Cerebellar cortex (tissue), 1 donor: ENCODE data around the gene GRAP.

ENCODE experiments used
- DNase-seq: peaks from one replicate; pipeline ENCODE4 v3.0.0-alpha.2; 2015; ENCODE audit warnings: low spot score

Gene GRAP

DNA sequence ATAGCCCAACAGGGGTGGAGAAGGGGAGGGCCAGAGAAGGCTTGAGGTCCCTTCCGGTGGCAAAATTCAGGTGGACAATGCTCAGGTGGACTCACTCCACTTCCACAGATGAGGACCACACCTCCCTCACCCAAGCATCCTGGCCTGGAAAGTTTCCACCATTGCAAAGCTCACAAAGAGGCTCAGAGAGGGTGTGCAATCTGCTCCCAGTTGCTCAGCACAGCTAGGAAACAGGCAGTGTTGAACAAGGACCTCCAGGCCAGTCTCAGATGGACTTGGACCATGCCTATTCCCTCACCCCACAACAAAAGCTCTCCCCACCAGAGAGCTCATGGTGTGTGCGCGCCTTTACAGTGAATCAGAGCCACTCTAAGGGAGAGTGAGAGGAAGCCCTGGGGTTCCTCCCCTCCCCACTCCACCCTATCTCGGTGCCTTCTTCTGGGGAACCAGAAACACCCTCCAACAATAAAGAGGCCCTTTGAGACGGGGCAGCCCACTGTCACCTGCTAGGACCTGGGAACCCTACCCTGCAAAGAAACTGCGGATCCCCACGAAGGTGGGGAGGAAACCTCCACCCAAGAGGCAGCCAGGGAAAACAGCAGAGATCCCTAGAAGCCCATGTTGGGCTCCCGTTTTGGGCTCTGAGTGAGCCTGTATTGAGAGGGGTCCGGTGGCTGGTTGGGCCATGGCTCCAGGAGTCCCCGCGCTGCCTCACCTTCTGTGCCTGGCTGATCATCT, 43.8 kb downstream of the GRAP start:
- DNase-seq, result no peak

DNA sequence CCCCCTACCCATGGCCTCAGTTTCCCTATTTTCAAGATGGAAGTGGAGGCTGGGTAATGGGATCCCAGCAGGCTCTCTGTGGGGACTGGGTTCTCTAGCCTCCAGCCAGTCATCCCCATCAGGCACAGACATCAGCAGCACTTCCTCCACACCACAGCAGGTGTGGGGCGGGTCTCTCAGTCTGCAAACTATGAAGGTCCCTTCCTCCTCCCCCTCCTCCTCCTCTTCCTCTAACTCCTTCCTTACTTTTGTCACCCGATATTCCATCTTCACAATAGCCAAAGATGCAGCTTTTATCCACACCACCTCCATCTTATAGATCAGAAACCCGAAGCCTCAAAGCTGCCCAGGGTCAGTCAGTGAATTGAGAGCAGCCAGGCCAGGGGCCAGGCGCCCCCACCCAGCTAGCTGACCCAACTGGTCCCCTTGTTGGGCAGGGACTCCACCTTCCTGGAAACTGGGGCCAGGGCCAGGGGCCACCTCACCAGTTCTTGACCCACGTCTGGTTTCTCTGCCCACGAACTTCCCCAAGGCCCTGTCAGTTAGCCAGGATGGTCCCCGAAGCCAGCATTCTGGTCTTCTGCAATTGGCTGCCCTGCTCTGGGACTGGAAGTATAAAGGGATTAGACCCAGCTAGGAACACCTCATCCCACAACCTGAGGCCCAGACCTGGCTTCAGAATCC, 44.7 kb downstream of the GRAP start:
- no peak for DNase-seq

DNA sequence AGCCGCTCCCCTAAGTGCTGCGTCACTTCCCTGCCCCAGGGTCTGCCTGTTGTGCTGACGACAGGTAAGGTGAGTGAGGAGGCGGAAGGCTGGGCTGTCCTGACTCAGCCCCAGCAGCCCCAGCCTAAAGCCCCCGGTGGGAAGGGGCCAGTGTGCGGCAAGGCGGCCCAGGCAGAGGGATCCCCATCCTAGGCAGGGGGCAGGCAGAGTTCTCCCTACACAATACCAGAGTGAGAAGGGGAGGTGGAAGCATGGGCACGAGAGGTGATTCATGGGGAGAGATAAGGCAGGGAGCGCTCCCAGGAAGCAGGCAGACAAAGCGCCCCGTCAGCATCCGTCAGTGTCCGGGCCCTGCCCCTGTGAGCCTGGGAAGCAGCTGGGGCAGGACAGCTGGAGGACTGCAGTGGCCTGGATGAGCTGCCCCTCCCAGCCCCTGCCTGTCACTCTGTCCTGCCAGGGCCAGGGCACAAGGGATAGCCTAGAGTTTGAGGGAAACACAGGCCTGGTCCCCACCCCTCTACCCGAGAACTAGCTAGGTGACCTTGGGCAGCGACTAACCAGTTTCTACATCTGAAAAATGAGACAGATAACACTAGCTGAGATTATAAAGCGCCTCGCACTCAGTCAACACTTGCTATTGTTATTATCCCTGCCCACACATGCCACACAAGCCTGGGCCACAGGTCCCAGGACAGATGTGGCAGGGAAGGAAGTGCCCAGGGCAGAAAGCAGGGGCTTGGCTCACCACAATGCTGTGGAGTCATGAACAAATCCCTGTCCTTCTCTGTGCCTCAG, 46.0 kb downstream of the GRAP start:
- no peak for DNase-seq

DNA sequence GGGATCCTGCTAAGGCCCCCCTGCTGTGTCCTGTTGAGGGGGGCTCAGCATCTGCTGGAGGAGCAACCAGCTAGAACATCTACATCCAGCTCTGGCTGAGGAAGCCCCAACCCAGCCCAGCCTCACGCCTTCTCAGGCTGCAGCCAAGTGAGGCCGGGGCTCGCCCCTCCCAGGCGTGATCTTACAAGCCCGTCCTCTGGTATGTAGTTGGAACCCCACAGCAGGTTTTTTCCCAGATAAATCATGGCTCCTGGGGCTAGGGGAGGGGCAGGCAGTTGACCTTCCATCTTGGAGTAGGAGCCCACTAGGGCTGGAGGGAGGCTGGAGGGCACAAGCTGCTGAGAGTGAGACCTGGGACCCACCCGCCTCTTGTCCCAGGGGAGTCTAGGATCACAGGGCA, 46.8 kb downstream of the GRAP start:
- no peak for DNase-seq

DNA sequence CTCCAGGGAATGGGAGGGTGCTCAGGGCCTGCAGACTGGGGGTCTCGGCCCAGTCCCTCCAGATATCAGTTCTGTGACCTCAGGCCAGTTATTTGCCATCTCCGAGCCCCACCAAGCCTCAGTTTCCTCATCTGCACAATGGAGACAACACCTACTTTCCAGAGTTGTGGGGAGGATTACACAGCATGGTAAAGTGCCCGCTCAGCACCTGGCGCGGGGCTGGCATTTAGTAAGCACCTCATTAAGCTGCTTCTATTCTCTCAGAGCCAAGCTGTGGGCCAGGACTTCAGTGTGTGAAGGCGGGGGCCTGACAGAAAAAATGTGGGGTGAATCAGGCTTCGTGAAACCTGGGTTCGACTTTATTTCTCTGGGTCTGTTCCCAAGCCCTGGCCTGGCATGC, 47.4 kb downstream of the GRAP start:
- DNase-seq, result no peak

DNA sequence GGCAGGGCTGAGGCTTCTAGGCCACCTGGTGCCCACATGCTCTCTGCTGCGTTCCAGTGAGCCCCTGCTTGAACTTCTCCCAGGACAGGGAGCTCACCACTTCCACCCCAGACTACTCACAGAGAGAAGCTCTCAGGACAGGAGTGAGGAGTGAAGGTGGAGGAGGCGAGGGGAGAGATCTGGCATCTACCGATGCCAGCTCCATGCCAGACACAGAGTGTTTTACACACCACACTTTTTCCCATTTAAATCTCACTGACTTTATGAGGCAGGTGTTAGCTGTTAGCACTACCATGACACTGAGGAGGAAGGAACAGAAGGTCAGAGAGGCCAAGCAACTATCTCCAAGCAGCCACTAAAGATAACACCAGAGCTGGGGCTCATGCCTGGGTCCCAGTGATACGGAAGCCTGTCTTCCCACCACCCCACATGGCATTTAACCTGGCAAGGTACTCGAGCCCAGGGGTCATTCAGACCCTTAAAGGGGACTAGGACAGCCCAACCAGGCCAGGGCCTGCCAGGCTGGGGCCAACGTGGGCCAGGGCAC, 49.0 kb downstream of the GRAP start:
- no peak for DNase-seq

DNA sequence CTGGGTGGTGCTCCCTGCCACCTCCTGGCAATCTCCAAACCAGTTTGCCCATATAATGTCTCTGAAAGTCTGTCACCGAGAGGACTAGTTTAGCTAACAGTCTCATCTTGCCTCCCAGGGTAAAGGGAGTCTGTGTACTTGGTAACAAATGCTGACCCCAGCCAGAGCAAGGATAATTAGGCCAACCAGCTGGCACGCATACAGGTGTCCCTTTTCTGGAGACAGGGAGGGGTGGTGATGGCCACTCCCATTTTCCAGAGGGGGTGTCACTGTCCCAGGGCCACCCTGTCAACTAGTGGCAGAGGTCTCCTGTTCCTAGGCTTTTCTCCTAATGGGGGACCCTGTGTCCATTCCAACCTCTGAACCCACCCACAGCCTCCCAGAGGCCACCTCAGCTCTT, 50.3 kb downstream of the GRAP start:
- DNase-seq, result no peak

DNA sequence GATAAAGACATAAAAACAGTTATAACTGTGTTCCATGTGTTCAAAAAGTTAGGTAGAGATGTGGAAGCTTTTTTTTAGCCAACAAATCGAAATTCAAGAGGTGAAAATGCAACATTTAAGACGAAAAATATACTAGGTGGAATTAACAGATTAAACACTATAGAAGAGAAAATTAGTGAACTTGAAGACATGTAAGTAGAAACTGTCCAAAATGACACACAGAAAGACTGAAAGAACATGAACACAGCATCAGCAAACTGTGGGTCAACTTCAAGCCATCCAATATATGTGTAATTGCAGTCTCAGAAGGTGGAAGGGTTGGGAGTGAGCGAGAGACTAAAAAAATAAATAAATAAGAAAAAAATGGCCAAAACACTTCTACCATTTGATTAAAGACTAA, 51.5 kb downstream of the GRAP start:
- DNase-seq, result no peak

DNA sequence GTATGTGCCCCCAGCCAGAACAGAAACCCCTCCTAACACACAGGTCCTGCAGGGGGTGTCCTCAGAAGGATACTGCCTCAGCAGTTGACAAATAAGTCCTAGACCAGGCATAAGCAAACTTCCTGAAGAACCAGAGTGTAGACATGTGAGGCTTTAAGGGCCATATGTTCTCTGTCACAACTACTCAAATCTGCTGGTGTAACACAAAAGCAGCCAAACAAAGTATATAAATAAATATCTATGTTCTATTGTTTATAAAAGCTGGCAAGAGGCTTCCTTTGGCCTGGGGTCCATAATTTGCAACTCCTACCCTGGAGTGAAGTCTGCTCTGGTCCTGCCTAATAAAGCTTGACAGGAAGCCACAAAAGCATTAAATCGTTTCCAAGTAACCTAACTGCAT, 52.1 kb downstream of the GRAP start:
- DNase-seq, result no peak

DNA sequence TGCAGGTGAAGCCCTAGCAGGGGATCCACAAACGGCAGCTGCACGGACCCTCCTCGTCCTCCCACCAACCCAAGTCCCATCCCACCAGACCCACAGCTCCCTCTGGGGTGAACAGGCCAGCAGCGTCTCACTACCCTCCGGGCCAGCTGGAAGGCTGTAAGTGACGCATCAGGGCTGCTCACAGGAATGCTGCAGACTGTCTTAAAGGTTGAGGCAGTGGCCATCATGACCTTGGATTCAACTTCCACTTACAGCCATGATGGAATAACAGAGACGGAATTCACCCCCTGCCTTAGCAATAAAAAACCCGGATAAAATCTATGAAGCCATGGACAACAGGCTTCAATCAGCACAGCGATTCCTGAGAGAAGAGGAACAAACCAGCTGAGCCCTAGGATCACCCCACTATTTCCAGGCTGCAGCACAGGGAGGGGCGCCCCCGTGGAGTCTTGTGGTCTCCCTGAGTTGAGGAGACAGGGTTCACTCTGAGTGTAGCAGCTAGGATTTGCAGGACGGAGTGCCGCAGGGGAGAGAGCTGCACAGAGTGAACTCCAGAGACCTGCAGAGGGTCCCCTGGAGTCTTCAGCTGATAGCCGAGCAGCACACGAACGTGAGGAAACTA, 52.7 kb downstream of the GRAP start:
- no peak for DNase-seq

DNA sequence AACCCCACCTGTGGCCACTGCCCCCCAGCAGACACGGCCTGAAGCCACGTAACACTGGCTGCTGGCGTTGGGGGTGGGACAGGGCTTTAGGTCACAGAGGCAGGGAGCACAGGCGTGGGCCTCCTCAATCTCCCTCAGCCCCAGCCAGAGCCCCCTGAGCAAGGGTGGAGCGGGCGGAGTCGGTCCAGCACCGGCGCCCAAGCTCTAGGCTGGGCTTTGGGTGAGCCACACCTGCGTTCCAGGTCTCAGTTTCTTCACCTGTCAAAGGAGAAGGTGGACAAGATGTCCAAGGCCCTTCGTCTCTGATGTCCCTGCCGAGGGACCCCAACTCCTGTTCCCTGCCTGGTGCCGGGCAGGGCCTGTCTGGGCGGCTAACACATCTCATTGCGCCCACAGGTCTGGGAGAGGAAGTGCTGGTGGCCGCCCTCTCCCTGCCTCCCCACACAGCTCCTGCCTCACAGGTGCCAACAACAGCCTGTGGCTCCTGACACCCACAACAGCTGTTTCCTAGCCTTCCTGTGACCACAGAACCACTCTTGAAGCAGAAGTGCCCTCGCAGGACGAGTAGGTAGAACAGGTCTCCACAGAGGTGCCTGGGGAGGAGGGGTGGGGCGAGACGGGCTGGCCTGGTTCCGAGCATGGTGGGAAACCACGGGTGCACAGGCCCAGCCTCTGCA, 54.2 kb downstream of the GRAP start:
- no peak for DNase-seq

DNA sequence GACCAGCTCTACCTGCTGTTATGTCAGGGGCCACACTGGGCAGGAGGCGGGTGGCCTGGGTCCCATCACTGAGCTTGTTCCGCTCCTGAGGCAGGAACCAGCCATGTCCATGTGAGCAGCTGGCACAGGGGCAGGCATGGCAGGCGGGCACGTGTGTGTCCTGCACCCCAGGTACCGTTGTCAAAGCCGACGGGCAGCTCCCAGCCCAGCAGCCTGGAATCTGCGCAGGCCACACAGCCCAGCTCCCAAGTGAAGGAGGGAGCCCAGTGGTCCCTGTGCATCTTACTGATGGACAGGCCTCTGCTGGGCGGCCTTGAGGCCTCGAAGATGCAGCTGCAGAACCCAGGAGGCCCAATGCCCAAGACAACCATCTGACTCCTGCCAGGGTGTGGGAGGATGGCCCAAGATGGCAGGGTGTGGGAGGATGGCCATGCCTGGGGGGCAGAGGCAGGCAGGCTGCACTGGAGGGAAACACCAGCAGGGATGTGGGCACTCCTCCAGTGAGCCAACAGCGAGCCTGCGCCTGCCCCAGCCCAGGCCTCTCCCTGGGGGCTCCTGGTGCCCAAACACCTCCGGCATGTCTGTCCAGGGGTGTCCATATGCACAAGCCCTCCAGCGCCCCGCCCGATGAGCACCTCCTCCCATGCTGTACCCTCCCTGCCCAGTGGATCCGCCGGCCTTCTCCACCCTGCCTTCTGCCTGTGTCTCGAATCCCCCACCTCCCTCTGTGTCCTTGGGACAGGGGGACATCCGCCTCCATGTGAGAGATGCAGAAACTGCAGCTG, 55.0 kb downstream of the GRAP start:
- no peak for DNase-seq

DNA sequence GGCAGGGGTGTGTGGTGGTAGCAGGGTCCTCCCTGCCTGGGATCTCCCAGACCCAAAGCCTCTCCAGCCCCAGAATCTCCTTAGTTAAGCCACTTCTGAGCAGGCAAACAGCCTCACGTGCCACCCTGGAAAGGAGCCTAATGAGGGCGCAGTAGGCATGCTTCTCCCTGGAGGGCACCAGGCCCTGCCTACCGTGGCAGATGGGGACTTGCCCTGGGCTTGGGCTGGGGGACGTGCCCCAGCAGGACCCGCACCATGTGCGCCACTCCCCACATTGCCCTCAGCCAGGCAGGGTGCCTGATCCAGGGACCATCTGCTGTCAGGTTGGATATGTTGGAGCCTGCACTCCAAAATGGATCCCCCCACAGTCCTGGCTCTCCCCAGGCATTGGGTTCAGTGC, 56.4 kb downstream of the GRAP start:
- no peak for DNase-seq

DNA sequence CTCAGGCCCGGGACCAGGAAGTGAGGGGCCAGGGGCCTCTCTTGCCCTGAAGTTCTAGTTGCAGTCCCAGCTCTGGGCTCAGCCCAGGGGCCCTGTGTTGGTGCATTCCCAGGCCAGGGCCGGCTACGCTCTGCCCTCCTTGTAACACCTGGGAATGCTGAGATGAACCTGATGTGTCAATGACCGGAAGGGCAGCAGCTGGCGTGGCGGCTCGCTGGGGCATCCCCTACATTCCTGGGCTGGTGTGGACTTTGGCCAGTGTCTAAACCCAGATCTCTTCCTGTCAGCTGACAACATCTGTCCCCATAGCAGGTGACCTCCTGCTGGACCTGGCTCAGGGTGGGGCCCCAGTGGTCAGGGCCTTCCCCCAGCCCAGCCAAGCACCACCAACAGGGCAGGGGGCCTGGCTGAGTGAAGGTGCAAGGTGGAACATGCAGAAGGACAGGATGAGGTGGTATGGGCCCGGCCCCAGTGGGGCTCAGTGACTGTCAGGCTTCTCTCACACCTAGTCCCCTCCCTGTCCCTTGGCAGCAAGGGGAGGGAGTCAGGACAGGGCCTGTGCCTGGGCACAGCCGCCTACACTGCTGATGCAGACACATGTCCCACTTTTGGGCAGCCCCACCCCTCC, 58.1 kb downstream of the GRAP start:
- no peak for DNase-seq

DNA sequence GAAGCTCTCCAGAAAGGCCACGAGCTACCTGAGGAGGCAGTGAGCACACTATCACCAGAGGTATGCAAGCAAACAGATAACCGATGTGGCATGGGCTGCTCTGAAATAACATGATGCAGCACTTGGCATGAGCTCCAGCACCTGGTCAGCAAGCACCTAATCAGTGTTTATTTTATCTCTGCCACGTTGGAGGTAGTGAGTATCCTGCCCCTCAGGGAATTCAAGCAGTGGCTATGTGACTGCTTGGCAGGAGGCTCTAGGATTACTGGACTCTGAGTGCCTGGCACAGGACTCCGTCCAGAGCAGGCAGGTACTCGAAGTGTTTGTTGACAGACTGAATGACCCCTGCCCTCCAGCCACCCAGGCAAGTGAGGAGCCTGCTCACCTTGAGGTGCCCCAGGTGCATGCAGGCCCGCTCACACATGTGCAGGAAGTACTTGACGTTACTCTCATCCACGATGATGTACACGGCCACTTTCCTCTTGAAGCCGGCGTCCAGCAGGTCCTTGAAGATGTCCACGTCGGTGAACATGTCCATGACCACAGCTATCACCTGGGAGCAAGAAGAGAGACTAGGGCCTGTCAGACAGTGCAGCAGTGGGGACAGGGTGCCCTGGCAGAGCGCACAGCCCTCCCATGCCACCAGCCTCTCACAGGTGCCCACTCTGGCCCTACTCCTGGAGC, 58.8 kb downstream of the GRAP start:
- DNase-seq, result no peak

DNA sequence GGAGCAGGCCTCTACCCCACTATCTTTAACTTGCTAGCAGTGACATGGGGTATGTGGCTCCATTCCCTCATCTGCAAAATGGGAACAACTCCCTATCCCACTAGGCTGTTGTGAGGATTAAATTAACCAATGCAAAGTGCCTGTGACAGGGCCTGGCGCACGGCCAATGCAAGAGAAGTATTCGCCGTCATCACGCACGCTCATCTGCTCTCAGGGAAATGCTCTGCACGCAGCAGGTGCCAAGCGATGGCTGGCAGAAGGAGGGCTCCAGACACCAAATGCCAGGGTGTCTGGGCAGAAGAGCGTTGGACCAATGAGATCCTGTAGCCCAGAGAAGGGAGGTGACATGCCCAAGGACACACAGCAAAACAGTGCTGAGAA, 59.5 kb downstream of the GRAP start:
- no peak for DNase-seq

DNA sequence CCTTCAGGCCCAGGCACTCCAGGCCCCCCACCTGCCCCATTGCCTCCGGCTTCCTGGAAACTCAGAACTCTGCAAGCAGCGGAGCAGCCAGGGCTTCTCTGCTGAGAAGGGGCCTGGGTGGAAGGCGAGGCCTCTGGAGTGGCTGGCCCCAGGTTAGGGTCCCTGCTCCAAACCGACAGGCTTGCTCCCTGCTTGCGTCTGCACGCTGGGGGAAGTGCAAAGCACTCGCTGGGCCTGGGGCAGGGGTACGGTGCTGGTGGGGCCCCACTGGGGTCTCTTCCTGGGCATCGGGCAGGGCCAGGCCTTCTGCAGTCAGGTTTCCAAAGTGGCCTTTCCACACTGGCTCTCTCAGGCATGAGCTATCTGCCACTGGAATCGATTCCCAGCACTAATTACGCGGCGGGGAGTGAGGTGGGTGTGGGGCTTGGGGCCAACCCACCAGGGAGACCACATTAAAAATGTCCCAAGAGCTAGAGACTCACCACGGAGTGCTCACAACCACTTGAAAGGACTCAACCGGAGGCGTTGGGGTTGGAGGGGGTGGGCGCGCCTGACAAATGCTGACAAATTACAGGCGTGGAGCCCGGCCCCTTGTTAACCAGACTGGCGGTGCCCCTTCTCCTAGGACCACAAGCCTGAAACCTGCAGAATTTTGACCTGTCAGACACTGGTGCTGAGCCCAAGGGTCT, 60.1 kb downstream of the GRAP start:
- no peak for DNase-seq

DNA sequence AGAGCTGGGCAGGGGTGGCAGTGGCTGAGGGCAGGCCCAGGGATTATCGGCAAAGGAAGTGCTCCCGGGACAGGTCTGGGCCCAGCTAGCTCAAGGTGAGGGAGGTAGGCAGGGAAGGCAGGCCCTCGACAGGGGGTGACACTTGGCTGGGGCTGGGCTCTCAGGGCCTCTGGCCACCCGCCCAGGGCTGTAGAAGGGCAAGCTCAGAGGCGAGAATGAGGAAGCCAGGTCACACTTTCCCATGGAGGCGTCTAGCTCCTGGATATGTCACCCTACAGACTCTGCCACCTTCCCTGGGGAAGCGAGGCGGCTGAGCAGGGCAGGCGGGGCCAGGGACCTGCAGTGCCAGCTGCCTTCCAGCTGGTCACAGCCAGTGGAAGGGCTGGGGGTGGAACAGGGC, 61.3 kb downstream of the GRAP start:
- DNase-seq, result no peak
